Astrocyte of the spinal cord (primary cell): ENCODE data around the gene TRIP10.

Source experiments
- DNase-seq: peaks from one replicate; pipeline ENCODE4 v3.0.0; 2011; ENCODE audit warnings: low read depth, low spot score
- H3K4me3 ChIP-seq: 2 replicates; pipeline ENCODE4 v1.5.1; 2011; ENCODE audit warnings: low read depth, mild to moderate bottlenecking, low read length, moderate library complexity
- CTCF ChIP-seq: IDR thresholded peaks from 2 replicates; pipeline ENCODE4 v1.5.1; 2012; ENCODE audit warnings: low read depth, mild to moderate bottlenecking, low read length, inconsistent platforms
- in situ Hi-C: cut with HindIII; loops from 2 replicates; pipeline ENCODE4 v1.10.0; 2017; ENCODE audit warnings: low sequenced_read_pairs

TRIP10 gene

DNA sequence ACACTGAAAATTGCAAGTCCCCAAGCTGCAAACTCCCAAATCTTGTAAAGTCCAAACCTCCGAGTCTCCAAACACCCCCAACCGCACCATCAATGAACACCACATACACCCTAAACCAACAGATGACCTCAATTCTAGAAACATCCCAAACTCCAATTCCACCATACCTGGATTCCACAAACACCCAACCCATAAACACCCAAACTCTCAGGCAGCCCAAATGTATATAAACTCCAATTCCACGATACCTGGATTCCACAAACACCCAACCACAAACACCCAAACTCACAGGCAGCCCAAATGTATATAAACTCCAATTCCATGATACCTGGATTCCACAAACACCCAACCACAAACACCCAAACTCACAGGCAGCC lies 19.5 kb upstream of the TRIP10 start:
- no peak overlapping the region for H3K4me3 ChIP-seq
- no peak for TF ChIP-seq CTCF
- DNase-seq = no peak
- in situ Hi-C loops = no loop called here

GRCh38 chr19:6720369-6721137 lies 18.9 kb upstream of the TRIP10 start, which contains the start of gene C3:
Gene C3 (minus strand): TSS chr19:6720650. CDS start chr19:6720589, 61 bp downstream.
- no peak within 1 kb of the TSS for H3K4me3 ChIP-seq
- in situ Hi-C loops = no loop called here
- no peak for DNase-seq
- TF ChIP-seq CTCF = no peak

DNA sequence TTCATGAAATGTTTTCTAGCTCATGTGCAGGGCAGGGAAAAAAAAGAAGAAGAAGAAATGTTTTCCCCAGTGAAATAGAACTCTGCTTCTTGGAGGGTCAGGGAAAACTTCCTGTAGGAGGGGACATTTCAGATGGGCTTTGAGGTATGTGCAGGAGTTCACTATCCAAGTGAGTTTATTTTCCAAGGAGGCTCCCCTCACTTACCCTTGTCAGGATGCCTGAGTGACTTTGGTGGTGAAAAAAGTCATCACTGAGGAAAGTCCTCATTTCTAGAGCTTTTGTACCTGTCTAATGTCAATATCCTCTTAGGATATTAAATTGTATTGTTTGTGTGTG lies 18.4 kb upstream of the TRIP10 start:
- in situ Hi-C loops = no loop called here
- no peak overlapping the region for H3K4me3 ChIP-seq
- TF ChIP-seq CTCF = no peak
- no peak for DNase-seq

GRCh38 chr19:6721773-6722172 lies 17.7 kb upstream of the TRIP10 start:
- in situ Hi-C loops = no loop called here
- TF ChIP-seq CTCF = no peak

DNA sequence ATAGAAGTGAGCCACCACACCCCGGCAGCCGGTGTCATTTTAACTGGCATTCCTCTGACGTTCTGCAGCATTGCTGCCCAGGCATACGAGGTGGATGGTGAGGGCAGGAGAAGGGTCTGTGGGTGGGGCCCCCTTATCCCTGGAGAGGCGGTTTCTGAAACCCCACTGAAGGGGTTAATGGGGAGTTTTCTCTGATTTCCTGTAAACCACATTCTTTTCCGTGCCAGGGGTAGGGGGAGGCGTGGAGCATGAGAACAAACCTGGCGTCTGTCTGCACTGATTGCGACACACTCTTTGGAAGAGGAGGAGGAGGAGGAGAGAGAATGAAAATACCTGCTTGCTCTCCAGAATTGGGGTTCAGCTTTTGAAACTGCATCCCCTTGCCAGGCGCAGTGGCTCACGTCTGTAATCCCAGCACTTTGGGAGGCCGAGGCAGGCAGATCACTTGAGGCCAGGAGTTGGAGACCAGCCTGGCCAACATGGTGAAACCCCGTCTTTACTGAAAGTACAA lies 16.3 kb upstream of the TRIP10 start:
- no peak for TF ChIP-seq CTCF
- in situ Hi-C loops = no loop called here
- no peak overlapping the region for H3K4me3 ChIP-seq
- no peak for DNase-seq

More at GRCh38 chr19:6721773-6722172, 17.7 kb upstream of the TRIP10 start:
- no peak for DNase-seq
- H3K4me3 ChIP-seq = no peak overlapping the region

DNA sequence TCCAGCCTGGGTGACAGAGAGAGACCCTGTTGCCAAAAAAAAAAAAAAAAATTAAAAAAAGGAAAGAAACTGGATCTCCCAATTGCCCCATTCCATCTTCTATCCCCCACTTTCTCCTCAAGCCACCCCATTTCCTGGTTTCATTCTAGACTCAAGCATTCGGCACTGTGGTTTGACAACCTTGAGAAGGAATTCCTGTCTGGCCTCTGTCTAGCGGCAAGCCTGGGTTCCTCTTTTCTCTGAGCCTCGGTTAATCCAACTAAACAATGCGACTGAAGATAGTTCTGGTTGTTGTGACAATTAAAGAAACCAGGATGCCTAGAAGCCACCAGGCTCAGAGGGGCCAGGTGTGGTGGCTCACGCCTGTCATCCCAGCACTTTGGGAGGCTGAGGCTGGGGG lies 15.7 kb upstream of the TRIP10 start:
- no peak for TF ChIP-seq CTCF
- in situ Hi-C loops = no loop called here
- H3K4me3 ChIP-seq = no peak overlapping the region
- no peak for DNase-seq
